GM12873 (cell line): ENCODE measurements around the gene OR1K1.

ENCODE experiments used
- TF ChIP-seq, protein P1 (sequence below): IDR thresholded peaks from 2 replicates; pipeline ENCODE4 v1.5.1; 2012; ENCODE audit warnings: low read depth, mild to moderate bottlenecking, moderate library complexity, low read length, control low read depth; ENCODE audit not compliant: insufficient read depth; ENCODE audit errors: missing control alignments

OR1K1 gene

DNA sequence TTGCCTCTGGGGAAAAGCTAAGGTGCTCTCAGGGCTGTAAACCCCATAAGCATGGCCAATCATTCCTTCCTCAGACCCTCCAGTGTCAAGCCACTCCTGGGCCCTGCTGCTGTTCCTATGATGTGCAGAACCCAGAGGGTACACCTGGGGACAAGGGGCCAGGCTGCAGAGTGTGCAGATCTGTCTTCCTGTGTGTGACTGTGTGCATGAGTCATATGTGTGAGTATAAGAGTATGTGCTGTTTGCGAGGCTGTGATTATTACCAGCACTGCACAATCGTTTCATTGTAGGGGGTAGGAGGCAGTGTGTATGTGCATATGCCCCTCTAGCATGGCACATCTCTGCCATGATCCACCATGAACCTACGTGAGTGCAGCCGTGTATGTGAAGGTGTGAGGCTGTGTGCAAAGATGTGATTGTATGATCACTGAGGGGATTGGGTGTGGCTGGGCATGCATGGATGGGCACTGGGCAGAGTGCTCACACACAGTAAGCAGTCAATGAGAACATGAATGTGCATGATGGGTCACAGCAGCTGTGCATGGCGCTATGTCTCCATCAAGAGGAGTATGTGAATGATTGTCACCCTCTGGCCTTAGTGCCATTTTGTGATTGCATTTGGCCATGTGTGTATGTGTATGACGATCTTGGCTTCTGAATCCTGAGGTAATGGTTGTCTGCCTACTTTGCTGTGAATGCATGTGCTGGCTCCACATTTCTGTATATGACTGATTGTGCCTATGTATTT, 2.4 kb upstream of the OR1K1 start:
- TF ChIP-seq, protein P1, sequence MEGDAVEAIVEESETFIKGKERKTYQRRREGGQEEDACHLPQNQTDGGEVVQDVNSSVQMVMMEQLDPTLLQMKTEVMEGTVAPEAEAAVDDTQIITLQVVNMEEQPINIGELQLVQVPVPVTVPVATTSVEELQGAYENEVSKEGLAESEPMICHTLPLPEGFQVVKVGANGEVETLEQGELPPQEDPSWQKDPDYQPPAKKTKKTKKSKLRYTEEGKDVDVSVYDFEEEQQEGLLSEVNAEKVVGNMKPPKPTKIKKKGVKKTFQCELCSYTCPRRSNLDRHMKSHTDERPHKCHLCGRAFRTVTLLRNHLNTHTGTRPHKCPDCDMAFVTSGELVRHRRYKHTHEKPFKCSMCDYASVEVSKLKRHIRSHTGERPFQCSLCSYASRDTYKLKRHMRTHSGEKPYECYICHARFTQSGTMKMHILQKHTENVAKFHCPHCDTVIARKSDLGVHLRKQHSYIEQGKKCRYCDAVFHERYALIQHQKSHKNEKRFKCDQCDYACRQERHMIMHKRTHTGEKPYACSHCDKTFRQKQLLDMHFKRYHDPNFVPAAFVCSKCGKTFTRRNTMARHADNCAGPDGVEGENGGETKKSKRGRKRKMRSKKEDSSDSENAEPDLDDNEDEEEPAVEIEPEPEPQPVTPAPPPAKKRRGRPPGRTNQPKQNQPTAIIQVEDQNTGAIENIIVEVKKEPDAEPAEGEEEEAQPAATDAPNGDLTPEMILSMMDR, result no peak

DNA sequence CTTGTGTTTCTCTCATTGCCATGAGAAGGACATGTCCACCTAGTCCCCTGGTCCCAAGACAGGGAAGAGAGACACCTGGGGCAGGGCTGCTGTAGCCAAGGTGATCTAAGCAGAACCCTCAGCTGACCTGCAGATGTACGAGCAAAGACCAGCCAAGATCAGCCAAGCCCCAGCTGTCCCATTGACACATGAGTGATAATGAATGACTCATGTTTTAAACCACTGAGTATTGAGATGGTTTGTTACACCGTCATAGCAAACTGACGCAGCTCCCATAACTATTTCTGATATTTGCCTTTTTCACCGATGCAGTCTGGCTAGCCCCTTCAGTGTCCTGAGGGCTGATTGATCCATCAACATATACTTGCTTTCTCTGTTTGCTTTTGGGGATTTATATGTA, 6.7 kb downstream of the OR1K1 start:
- TF ChIP-seq, protein P1, result no peak

DNA sequence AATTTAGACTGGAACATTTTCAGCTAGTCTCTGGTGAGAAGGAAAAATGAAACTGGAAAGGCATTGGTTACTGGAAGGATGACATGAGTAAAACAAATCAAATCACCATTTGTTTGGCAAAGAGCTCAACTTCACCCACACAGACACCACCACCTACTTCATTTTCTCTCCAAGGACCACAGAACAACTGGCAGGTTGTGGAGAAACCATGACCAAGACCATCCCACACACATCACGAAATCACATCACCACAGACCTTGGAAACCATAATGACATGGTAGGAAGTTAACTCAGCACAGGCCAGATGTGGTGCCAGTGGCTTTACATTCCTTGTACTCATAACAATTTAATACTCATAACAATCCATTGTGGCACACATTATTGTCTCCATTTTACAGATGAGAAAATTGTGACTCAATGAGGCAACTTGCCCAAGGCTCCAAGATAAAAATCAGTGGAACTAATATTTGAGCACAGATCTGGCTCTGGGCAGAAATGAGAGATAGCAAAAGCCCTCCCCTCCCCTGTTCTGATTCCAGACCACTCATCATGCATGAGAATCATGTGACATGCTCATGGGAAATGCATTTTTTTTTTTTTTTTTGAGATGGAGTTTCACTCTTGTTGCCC, 7.5 kb downstream of the OR1K1 start:
- TF ChIP-seq, protein P1, result no peak

DNA sequence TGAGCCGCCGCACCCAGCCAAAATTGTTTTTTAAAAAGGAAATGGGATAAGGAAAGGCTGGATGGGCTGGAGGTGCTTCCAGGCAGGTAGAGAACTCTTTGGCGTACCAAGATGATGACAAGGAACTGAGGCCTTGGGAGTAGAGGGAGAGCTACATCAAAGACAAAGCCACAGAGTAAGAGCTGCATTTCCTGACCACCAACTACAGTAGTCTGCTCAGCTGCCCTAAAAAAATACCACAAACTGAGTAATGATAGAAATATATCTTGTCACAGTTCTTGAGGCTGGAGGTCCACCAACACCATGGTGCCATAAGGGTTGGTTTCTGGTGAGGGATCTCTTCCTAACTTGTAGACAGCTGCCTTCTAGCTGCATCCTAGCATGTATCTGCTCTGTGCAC, 8.2 kb downstream of the OR1K1 start:
- TF ChIP-seq, protein P1, result no peak

DNA sequence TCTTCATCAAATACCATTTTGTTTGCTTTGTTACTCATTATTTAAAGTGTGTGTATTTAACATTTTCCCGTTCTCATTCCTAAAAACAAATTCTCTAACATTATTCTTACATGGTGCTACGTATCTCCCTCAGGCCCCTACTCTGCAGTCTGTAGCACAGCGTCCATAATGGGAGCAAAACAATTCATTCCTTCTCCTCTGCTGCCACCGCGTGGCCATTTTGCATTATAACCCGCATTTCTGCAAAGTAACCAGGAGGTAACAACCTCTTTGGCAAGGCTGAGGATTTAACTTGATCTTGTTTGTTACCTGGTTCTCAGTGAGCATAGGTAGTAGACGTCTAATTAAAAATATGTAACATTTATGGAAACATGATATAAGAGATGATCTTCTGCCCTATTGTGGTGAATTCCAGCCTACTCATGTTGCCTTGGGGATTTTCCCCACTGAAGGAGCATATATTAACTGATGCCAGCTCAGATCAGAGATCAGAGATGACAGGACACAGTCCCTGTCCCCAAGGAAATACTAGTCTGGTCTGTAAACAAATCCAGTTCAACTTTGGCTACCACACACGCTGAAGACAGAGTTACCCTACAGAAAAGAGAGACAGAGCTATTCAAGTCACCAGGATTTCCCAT, 10.5 kb downstream of the OR1K1 start:
- TF ChIP-seq, protein P1, result peak; percentile 70

DNA sequence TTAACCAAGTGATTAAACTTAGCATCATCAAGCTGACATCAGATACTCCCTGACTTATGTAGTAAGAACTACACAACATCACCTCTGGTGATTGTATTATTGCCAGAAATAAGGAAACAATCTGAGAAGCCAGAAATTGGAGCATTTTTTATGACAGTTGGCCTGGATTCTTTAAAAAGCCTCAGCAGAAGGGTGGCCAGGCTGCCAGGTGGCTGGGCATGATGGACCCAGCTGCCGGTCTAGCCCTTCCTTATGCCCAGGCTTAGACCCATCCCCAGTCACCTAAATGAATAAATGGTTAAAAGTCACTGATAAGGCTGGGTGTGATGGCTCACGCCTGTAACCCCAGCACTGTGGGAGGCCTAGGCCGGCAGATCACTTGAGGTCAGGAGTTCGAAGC, 12.8 kb downstream of the OR1K1 start:
- TF ChIP-seq, protein P1, result no peak

DNA sequence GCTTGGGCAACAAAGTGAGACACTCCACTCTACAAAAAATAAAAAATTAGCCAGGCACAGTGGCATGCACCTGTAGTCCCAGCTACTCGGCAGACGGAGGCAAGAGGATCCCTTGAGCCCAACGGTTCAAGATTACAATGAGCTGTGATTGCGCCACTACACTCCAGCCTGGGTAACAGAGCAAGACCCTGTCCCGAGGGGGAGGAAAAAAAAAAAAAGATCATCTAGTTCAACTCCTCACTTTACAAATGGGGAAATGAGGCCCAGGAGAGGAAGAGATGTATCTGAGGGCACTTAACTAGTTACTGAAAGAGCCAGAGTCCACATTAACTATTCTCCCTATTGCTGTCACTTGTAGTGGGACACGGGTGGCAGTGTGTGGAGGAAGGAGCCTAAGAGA, 14.6 kb downstream of the OR1K1 start:
- TF ChIP-seq, protein P1, result no peak
